Measurements from ENCODE around the gene LRRC4C. TPM values are rescaled to one million over a fixed set of nuclear protein-coding genes. Genes with fewer than 3 reads are reported as not detected.

LRRC4C gene
- total RNA-seq, 2 experiments from 2014 or later = not detected

DNA sequence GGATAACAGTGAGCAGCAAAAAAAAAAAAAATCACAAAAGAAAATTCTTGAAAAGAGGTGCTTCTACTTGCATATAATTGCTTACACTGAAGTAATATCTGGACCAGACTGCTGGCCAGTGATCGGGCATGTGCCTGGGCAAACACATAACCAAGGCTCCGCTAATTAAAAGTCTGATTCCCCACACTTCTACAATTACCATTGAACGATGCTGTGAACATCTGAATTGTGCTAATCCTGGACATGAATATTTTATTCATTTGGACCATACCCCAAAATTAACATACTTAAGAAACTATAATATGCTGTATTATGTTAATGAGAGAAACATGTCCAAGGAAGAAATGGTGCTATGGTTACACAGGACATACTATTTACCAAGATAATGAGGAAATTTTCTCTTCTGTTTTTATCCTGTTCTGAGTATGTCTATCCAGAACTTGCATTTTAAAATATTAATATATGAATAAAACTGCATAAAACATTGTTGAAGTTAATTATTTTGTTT lies 69.8 kb downstream of the LRRC4C start:
- no peaks in the 10 kb centered on the region for H3K4me1 Mint-ChIP-seq (ENCODE audit: low read depth)
- Histone ChIP-seq H3K4me1 (ENCODE audit: insufficient read depth, low read length) (no peaks in the 10 kb centered on the region), H3K9me3 (ENCODE audit: control insufficient read depth in 1 of 2, insufficient read depth in 1 of 2, low read length in 2 of 2) (no peaks in the 10 kb centered on the region), H3K27ac (ENCODE audit: low read depth in 1 of 2, low read length in 2 of 2) (no peak overlapping the region), H3K4me3 (ENCODE audit: low read length) (no peak overlapping the region), H3K27me3 (ENCODE audit: control insufficient read depth in 1 of 2, insufficient read depth in 2 of 2, low read length in 2 of 2) (no peaks in the 10 kb centered on the region), H3K36me3 (ENCODE audit: insufficient read depth, low read length) (no peaks in the 10 kb centered on the region)
- H3K4me3 Mint-ChIP-seq = no peak overlapping the region
- no peak overlapping the region for H3K27ac Mint-ChIP-seq
- intact Hi-C loops (cut with DNase I, micrococcal nuclease) = no loop called here
- H3K27me3 Mint-ChIP-seq = no peaks in the 10 kb centered on the region
- H3K9me3 Mint-ChIP-seq = peaks cover 11% of the 10 kb centered on the region
- TF ChIP-seq, protein P1, sequence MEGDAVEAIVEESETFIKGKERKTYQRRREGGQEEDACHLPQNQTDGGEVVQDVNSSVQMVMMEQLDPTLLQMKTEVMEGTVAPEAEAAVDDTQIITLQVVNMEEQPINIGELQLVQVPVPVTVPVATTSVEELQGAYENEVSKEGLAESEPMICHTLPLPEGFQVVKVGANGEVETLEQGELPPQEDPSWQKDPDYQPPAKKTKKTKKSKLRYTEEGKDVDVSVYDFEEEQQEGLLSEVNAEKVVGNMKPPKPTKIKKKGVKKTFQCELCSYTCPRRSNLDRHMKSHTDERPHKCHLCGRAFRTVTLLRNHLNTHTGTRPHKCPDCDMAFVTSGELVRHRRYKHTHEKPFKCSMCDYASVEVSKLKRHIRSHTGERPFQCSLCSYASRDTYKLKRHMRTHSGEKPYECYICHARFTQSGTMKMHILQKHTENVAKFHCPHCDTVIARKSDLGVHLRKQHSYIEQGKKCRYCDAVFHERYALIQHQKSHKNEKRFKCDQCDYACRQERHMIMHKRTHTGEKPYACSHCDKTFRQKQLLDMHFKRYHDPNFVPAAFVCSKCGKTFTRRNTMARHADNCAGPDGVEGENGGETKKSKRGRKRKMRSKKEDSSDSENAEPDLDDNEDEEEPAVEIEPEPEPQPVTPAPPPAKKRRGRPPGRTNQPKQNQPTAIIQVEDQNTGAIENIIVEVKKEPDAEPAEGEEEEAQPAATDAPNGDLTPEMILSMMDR (IDR thresholded peaks at IDR 0.05) = no peak
- no peaks in the 10 kb centered on the region for H3K36me3 Mint-ChIP-seq (ENCODE audit: low read depth)
- DNase-seq (no peak), ATAC-seq (ENCODE audit: poor library complexity) (no peak)
- ChIA-PET CTCF (no interaction called here), POLR2A (no interaction called here)

DNA sequence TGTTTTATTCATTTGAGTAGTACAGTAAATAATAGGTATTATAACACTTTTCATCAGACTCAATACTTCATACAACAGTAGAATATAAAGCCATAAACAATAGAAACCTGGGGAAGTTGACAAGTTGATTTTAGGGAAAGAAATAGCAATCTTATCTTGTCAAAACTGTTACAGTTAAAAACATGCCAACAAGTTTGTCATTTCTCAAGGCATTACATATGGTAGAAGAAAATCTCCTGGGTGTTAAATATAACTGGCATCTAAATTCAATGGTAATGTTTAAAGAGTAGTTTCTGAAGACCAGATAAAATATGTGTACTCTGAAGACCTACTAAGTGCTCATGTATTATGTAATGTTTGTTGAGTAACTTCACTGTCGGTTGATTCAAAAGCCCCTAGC lies 75.1 kb downstream of the LRRC4C start:
- DNase-seq = no peak
- Histone ChIP-seq H3K27ac (ENCODE audit: low read depth in 1 of 2, low read length in 2 of 2) (no peak overlapping the region), H3K4me1 (ENCODE audit: insufficient read depth, low read length) (no peaks in the 10 kb centered on the region), H3K27me3 (ENCODE audit: control insufficient read depth in 1 of 2, insufficient read depth in 2 of 2, low read length in 2 of 2) (no peaks in the 10 kb centered on the region), H3K9me3 (ENCODE audit: control insufficient read depth in 1 of 2, insufficient read depth in 1 of 2, low read length in 2 of 2) (no peaks in the 10 kb centered on the region), H3K4me3 (ENCODE audit: low read length) (no peak overlapping the region), H3K36me3 (ENCODE audit: insufficient read depth, low read length) (no peaks in the 10 kb centered on the region)
- ChIA-PET CTCF (no interaction called here), POLR2A (no interaction called here)
- Mint-ChIP-seq H3K4me3 (no peak overlapping the region), H3K27ac (no peak overlapping the region), H3K4me1 (ENCODE audit: low read depth) (no peaks in the 10 kb centered on the region), H3K36me3 (ENCODE audit: low read depth) (no peaks in the 10 kb centered on the region), H3K27me3 (no peaks in the 10 kb centered on the region), H3K9me3 (peaks cover 14% of the 10 kb centered on the region)
- intact Hi-C loops (cut with DNase I, micrococcal nuclease) = no loop called here
- TF ChIP-seq, protein P1 (IDR thresholded peaks at IDR 0.05) = no peak
- ATAC-seq (ENCODE audit: poor library complexity) = no peak

DNA sequence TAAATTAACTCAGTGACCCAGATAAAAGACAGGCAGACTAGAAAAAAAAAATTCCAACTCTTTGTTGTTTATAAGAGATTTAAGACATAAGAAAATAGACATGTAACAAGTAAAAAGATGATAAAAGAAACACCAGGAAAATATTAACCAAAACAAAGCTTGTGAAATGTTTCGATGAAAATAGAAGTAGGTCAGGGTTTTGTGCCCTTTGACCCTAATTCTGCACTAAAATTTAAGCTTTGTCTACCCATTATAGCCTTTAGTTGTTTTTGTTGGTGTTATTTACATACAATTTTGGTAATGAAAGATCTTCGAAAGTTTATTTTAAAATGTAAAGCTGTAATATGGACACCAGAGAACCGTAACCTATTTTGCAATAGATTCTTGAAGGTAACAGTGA lies 75.7 kb downstream of the LRRC4C start:
- H3K4me3 Mint-ChIP-seq = no peak overlapping the region
- H3K9me3 ChIP-seq (ENCODE audit: control insufficient read depth in 1 of 2, insufficient read depth in 1 of 2, low read length in 2 of 2) = no peaks in the 10 kb centered on the region
- H3K27ac Mint-ChIP-seq = no peak overlapping the region

More for the DNA sequence above, 75.7 kb downstream of the LRRC4C start:
- Mint-ChIP-seq H3K9me3 (peaks cover 14% of the 10 kb centered on the region), H3K36me3 (ENCODE audit: low read depth) (no peaks in the 10 kb centered on the region), H3K4me1 (ENCODE audit: low read depth) (no peaks in the 10 kb centered on the region), H3K27me3 (no peaks in the 10 kb centered on the region)
- TF ChIP-seq, protein P1 (IDR thresholded peaks at IDR 0.05) = no peak
- CTCF ChIA-PET = no interaction called here
- intact Hi-C loops (cut with DNase I, micrococcal nuclease) = no loop called here
- Histone ChIP-seq H3K4me1 (ENCODE audit: insufficient read depth, low read length) (no peaks in the 10 kb centered on the region), H3K36me3 (ENCODE audit: insufficient read depth, low read length) (no peaks in the 10 kb centered on the region), H3K27me3 (ENCODE audit: control insufficient read depth in 1 of 2, insufficient read depth in 2 of 2, low read length in 2 of 2) (no peaks in the 10 kb centered on the region), H3K27ac (ENCODE audit: low read depth in 1 of 2, low read length in 2 of 2) (no peak overlapping the region), H3K4me3 (ENCODE audit: low read length) (no peak overlapping the region)
- ATAC-seq (ENCODE audit: poor library complexity) (no peak), DNase-seq (no peak)
- POLR2A ChIA-PET = no interaction called here

Measured in CD4-positive, alpha-beta T cell (primary cell).